Breast epithelium (tissue), 4 donors: ENCODE measurements around the gene USP15. TPM values are rescaled to one million over a fixed set of nuclear protein-coding genes. Genes with fewer than 3 reads are reported as not detected.

Experiments
- DNase-seq, 2 donors: peaks; one replicate each; pipeline ENCODE4 v3.0.0-alpha.2; 2019; ENCODE audit warnings: low spot score in 2 of 2
- H3K27ac ChIP-seq, 2 donors: fragments of 200-600 bp; sonication (generic) in 1 of 2; one replicate each; pipeline ENCODE4 v1.5.1; 2016 to 2019; ENCODE audit warnings: mild to moderate bottlenecking in 1 of 2
- H3K27me3 ChIP-seq, 2 donors: fragments of 200-600 bp; sonication (generic) in 1 of 2; one replicate each; pipeline versions ENCODE4 v1.5.1 to v1.6.0; 2017 to 2019; ENCODE audit warnings: control low read depth in 1 of 2, mild to moderate bottlenecking in 1 of 2
- H3K36me3 ChIP-seq: fragments of 200-600 bp; one replicate; pipeline ENCODE4 v1.5.1; 2019
- H3K4me1 ChIP-seq, 2 donors: fragments of 200-600 bp; sonication (generic); one replicate each; pipeline ENCODE4 v1.5.1; 2016 to 2019; ENCODE audit warnings: control low read depth in 1 of 2
- H3K4me3 ChIP-seq, 3 donors: fragments of 200-600 bp; sonication (generic); 1 replicate in 2 of 3; 2 replicates in 1 of 3; pipeline ENCODE4 v1.5.1; 2016 to 2019; ENCODE audit warnings: mild to moderate bottlenecking in 3 of 3, moderate library complexity in 2 of 3
- H3K9me3 ChIP-seq, 2 donors: fragments of 200-600 bp; sonication (generic) in 1 of 2; one replicate each; pipeline ENCODE4 v1.5.1; 2016 to 2019; ENCODE audit warnings: control low read depth in 1 of 2
- CTCF ChIP-seq, 3 donors: fragments of 450-650 bp; IDR thresholded peaks; one replicate each; pipeline ENCODE4 v1.5.1; 2016 to 2017; ENCODE audit warnings: antibody characterized with exemption in 3 of 3, mild to moderate bottlenecking in 3 of 3, moderate library complexity in 3 of 3
- POLR2A ChIP-seq: fragments of 450-650 bp; IDR thresholded peaks from one replicate; pipeline ENCODE4 v1.6.1; 2016; ENCODE audit warnings: antibody characterized with exemption, mild to moderate bottlenecking, moderate library complexity
- POLR2AphosphoS5 ChIP-seq, 3 donors: sonication (generic); formaldehyde crosslinking; IDR thresholded peaks; one replicate each; pipeline ENCODE4 v1.6.1; 2017; ENCODE audit warnings: antibody characterized with exemption in 3 of 3
- intact Hi-C: fragments of 100-400 bp; cut with DNase I; formaldehyde crosslinking; loops from one replicate; pipeline ENCODE4 v1.15.1; 2023; ENCODE audit warnings: low total_unique reads
- total RNA-seq, 3 donors: library from RNA; depleted of rRNA; stranded (reverse); fragments of >200 nt; gene quantifications; one replicate each; pipeline ENCODE4 v1.1.0, GENCODE V29; 2016

Gene USP15
- total RNA-seq, 3 donors from 2014 or later: 65.9 to 234 (median 110) TPM

- intact Hi-C loops: no loop called here
- TF ChIP-seq CTCF (IDR thresholded peaks at IDR 0.05) (no peak), POLR2A (no peak), POLR2AphosphoS5 (IDR thresholded peaks at IDR 0.05) (no peak)
- Histone ChIP-seq H3K27ac (no peak overlapping the region), H3K9me3 (peaks cover 0 to 18% of the 10 kb centered on the region in 2 donors), H3K4me1 (no peaks in the 10 kb centered on the region), H3K36me3 (no peaks in the 10 kb centered on the region), H3K27me3 (no peaks in the 10 kb centered on the region), H3K4me3 (no peak overlapping the region)
- DNase-seq: no peak
Measured at GRCh38 chr12:62288328-62288727, 28.1 kb downstream of the USP15 start.

GRCh38 chr12:62290846-62291245 lies 30.6 kb downstream of the USP15 start:
- H3K36me3 ChIP-seq: no peaks in the 10 kb centered on the region
- intact Hi-C loops: no loop called here
- no peaks in the 10 kb centered on the region for H3K4me1 ChIP-seq
- TF ChIP-seq POLR2A (no peak), POLR2AphosphoS5 (IDR thresholded peaks at IDR 0.05) (no peak), CTCF (IDR thresholded peaks at IDR 0.05) (no peak)
- no peaks in the 10 kb centered on the region for H3K27me3 ChIP-seq
- no peak overlapping the region for H3K27ac ChIP-seq
- DNase-seq: no peak
- peaks cover 0 to 18% of the 10 kb centered on the region in 2 donors for H3K9me3 ChIP-seq
- no peak overlapping the region for H3K4me3 ChIP-seq

DNA sequence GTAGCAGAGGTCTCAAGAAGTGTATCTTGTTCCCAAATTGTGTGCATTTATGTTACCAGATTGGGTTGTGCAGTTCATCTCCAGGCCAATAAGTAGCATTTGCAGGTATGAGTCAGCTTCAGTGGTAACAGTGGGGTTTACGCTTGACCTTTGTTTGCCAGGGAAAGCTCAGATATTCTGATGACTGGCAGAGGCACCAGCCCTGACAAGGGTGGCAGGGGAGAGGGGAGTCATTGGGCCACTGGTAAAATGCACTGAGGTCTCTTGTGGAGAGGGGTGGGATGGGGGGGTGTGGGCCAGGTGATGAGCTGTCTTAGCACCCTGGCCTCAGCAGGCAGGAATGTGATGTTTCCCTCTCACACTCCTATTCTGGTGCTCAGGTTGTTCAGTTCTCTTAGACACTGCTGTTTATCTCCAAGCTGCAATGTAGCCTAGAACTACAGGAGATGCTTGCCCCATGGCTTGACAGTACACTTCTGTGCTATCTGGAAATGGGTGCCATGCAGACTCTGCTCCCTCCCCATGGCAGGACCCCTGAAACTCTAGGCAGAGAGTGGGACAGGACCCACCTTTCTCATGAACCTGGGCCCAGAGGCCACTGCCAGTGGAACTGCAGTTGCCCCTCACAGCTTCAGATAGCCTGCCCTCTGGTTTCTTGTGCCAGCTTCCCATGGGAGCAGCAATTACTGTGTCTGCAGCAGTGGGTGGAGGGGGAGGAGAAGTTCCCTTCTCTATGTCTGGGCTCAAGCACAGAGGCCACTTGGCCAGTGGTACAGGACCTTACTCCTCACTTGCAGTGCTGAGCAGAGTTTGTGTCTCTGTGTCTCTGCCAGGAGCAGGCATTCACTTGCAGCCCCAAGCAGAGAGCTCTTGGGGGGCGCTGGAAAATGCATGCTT lies 31.9 kb downstream of the USP15 start:
- TF ChIP-seq CTCF (IDR thresholded peaks at IDR 0.05) (no peak), POLR2A (no peak), POLR2AphosphoS5 (IDR thresholded peaks at IDR 0.05) (no peak)
- intact Hi-C loops: no loop called here
- no peaks in the 10 kb centered on the region for H3K4me1 ChIP-seq
- H3K9me3 ChIP-seq: peaks cover under 1 to 18% of the 10 kb centered on the region in 2 donors
- H3K27ac ChIP-seq: no peak overlapping the region
- no peak for DNase-seq
- H3K27me3 ChIP-seq: no peaks in the 10 kb centered on the region
- H3K36me3 ChIP-seq: no peaks in the 10 kb centered on the region
- no peak overlapping the region for H3K4me3 ChIP-seq

- H3K4me3 ChIP-seq: no peak overlapping the region
- H3K36me3 ChIP-seq: no peaks in the 10 kb centered on the region
- H3K27ac ChIP-seq: no peak overlapping the region
- no peak for DNase-seq
- peaks cover 6 to 22% of the 10 kb centered on the region in 2 donors for H3K9me3 ChIP-seq
- no peaks in the 10 kb centered on the region for H3K4me1 ChIP-seq
- no peaks in the 10 kb centered on the region for H3K27me3 ChIP-seq
- TF ChIP-seq POLR2AphosphoS5 (IDR thresholded peaks at IDR 0.05) (no peak), CTCF (IDR thresholded peaks at IDR 0.05) (no peak), POLR2A (no peak)
- intact Hi-C loops: no loop called here
Measured at GRCh38 chr12:62292761-62293344, 32.6 kb downstream of the USP15 start.

DNA sequence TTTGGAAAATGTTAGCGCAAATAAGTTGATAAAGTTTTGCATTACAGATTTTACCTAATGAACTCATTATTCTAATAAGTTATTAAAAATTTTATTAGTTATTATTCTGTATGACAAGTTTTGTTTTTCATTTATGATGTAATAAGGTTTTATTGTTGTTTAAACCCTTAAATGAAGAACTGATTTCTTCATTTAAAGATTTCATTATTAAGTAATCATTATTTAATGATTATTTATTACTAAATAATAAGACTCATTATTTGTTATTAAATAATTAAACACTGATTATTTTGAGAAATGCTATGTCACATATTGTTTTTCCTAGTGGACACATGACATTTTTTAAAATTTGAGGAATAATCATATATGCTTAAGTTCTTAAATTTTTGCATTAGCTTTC lies 34.2 kb downstream of the USP15 start:
- DNase-seq: no peak
- Histone ChIP-seq H3K27me3 (no peaks in the 10 kb centered on the region), H3K4me3 (no peak overlapping the region), H3K9me3 (peaks cover 10 to 24% of the 10 kb centered on the region in 2 donors), H3K27ac (no peak overlapping the region), H3K4me1 (no peaks in the 10 kb centered on the region), H3K36me3 (no peaks in the 10 kb centered on the region)
- TF ChIP-seq CTCF (IDR thresholded peaks at IDR 0.05): no peak
- intact Hi-C loops: no loop called here
